H1 (cell line): ENCODE measurements around the gene PCDH8.

ENCODE experiments used
- BRCA1 ChIP-seq: IDR thresholded peaks from 2 replicates; pipeline ENCODE4 v1.6.1; 2012; ENCODE audit warnings: low read depth, low read length, improper control_type of control experiment
- CTCF ChIP-seq, 3 experiments: IDR thresholded peaks; 1 replicate in 2 of 3; 2 replicates in 1 of 3; pipeline versions ENCODE4 v1.5.1 to v1.6.1; 2011; ENCODE audit warnings: low read length in 3 of 3, mild to moderate bottlenecking in 3 of 3, inconsistent platforms in 2 of 3, low read depth in 1 of 3, moderate library complexity in 1 of 3; ENCODE audit not compliant: insufficient read depth in 1 of 3; ENCODE audit errors: control extremely low read depth in 1 of 3
- EP300 ChIP-seq, 2 experiments: IDR thresholded peaks; 1 replicate in 1 of 2; 2 replicates in 1 of 2; pipeline ENCODE4 v1.6.1; 2011 to 2012; ENCODE audit warnings: low read depth in 2 of 2, low read length in 2 of 2, mild to moderate bottlenecking in 2 of 2, borderline replicate concordance in 1 of 2, inconsistent platforms in 1 of 2, moderate library complexity in 1 of 2
- GABPA ChIP-seq: IDR thresholded peaks from 2 replicates; pipeline ENCODE4 v1.6.1; 2011; ENCODE audit warnings: mild to moderate bottlenecking, low read length, moderate library complexity, borderline replicate concordance; ENCODE audit not compliant: insufficient read depth
- NANOG ChIP-seq: IDR thresholded peaks from 2 replicates; pipeline ENCODE4 v1.6.1; 2011; ENCODE audit warnings: low read length, low read depth, mild to moderate bottlenecking, inconsistent platforms; ENCODE audit not compliant: insufficient read depth, poor library complexity, severe bottlenecking
- POLR2A ChIP-seq, 2 experiments: IDR thresholded peaks; 1 replicate in 1 of 2; 2 replicates in 1 of 2; pipeline ENCODE4 v1.6.1; 2011; ENCODE audit warnings: low read depth in 2 of 2, low read length in 2 of 2, mild to moderate bottlenecking in 2 of 2; ENCODE audit errors: control extremely low read depth in 1 of 2
- RAD21 ChIP-seq, 2 experiments: IDR thresholded peaks in 1 of 2; conservative IDR thresholded peaks in 1 of 2; 2 replicates each; pipeline ENCODE4 v1.6.1; 2011; ENCODE audit warnings: low read depth in 2 of 2, low read length in 2 of 2, improper control_type of control experiment in 1 of 2, inconsistent platforms in 1 of 2, mild to moderate bottlenecking in 1 of 2, moderate library complexity in 1 of 2
- RBBP5 ChIP-seq: IDR thresholded peaks from 2 replicates; pipeline ENCODE4 v1.7.1; 2012; ENCODE audit warnings: low read depth, mild to moderate bottlenecking, inconsistent platforms, low read length, moderate library complexity, borderline replicate concordance
- SP1 ChIP-seq: IDR thresholded peaks from 2 replicates; pipeline ENCODE4 v1.6.1; 2011; ENCODE audit warnings: low read depth, low read length
- SP2 ChIP-seq: IDR thresholded peaks from 2 replicates; pipeline ENCODE4 v1.6.1; 2012; ENCODE audit warnings: mild to moderate bottlenecking, low read length, inconsistent platforms
- SP4 ChIP-seq: IDR thresholded peaks from 2 replicates; pipeline ENCODE4 v1.6.1; 2012; ENCODE audit warnings: low read length, inconsistent platforms
- SUZ12 ChIP-seq: fragments of 200-600 bp; sonication (generic); IDR thresholded peaks from 2 replicates; pipeline ENCODE4 v1.6.1; 2012; ENCODE audit warnings: mild to moderate bottlenecking, inconsistent platforms, low read length, moderate library complexity, mixed read lengths
- TF ChIP-seq, protein P1 (sequence below): IDR thresholded peaks from 2 replicates; pipeline ENCODE4 v1.6.1; 2012; ENCODE audit warnings: inconsistent platforms
- TF ChIP-seq, protein P2 (sequence below): IDR thresholded peaks from 2 replicates; pipeline ENCODE4 v1.6.1; 2012; ENCODE audit warnings: low read length, inconsistent platforms

DNA sequence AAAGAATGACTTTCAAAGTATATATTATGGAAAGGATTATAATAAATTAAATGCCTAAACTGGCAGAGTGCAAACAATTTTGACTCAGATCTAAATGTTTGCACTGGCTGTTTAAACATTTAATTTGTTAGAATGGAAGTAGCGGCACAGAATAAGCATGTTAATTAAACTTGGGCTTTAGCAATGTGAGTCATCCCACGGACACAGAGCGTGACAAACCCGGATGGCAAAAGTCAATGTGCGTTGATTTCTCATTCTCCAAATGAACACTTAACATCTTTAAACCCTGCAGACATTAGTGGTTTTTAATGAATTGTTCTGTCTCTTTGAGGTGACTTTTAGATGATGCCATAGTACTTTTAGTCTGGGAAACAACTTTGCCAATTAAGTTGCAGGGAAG, 38.4 kb downstream of the PCDH8 start:
- no peak for TF ChIP-seq CTCF (IDR thresholded peaks at IDR 0.05; ENCODE audit: control extremely low read depth in 1 of 3, insufficient read depth in 1 of 3, low read depth in 1 of 3, low read length in 3 of 3)
- no peak for TF ChIP-seq RBBP5
- TF ChIP-seq SP2, result no peak
- no peak for TF ChIP-seq EP300 (IDR thresholded peaks at IDR 0.05; ENCODE audit: borderline replicate concordance in 1 of 2, low read depth in 2 of 2, low read length in 2 of 2)
- TF ChIP-seq, protein P1, sequence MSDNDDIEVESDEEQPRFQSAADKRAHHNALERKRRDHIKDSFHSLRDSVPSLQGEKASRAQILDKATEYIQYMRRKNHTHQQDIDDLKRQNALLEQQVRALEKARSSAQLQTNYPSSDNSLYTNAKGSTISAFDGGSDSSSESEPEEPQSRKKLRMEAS, result no peak
- no peak for TF ChIP-seq POLR2A (IDR thresholded peaks at IDR 0.05; ENCODE audit: control extremely low read depth in 1 of 2, low read depth in 2 of 2, low read length in 2 of 2)
- TF ChIP-seq SUZ12, result no peak
- no peak for TF ChIP-seq NANOG
- TF ChIP-seq, protein P2, sequence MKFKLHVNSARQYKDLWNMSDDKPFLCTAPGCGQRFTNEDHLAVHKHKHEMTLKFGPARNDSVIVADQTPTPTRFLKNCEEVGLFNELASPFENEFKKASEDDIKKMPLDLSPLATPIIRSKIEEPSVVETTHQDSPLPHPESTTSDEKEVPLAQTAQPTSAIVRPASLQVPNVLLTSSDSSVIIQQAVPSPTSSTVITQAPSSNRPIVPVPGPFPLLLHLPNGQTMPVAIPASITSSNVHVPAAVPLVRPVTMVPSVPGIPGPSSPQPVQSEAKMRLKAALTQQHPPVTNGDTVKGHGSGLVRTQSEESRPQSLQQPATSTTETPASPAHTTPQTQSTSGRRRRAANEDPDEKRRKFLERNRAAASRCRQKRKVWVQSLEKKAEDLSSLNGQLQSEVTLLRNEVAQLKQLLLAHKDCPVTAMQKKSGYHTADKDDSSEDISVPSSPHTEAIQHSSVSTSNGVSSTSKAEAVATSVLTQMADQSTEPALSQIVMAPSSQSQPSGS, result no peak
- TF ChIP-seq SP1, result no peak
- no peak for TF ChIP-seq BRCA1
- TF ChIP-seq RAD21 (IDR thresholded peaks at IDR 0.05 in 1 of 2, conservative IDR thresholded peaks at IDR 0.05 in 1 of 2; ENCODE audit: low read depth in 2 of 2, low read length in 2 of 2), result no peak
- TF ChIP-seq GABPA, result no peak
- no peak for TF ChIP-seq SP4
